Measurements from ENCODE around the gene AMBP. TPM values are rescaled to one million over a fixed set of nuclear protein-coding genes. Genes with fewer than 3 reads are reported as not detected.

AMBP gene
- total RNA-seq, 2 donors from 2014 or later = 53.4 to 307 TPM

DNA sequence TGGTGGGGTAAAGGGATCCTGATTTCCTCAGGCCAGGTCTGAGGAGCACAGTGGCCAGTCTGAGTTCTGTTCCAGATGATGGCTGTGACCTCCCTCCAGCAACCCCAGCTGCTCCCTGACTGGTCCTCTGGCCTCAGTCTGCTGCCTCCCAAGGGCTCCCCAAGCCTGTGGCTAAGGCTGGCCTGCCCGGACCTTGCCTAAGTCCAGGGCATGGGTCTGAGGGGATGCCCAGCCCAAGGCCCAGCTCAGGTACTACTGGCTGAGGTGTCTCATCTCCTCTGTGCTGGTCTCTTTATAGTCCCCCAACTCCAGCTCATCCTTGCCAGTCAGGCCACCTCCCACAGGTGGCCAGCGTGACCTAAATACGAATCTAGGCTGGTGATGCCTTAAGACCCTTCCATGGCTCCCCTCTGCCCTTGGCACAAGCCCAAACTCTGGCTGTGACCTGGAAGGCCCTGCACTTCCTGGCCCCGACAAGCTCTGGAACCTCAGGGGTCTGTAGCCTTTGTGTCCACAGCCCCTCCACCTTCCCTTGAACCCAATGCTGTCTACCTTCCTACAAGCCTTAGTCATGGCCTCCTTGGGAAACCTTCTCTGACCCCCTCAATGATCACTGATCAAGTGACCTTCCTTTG lies 11.2 kb upstream of the AMBP start:
- H3K27ac ChIP-seq = no peak overlapping the region
- H3K4me3 ChIP-seq = no peak overlapping the region
- intact Hi-C loops (cut with DNase I) = no loop called here
- peaks cover 0 to 1% of the 10 kb centered on the region in 2 donors for H3K36me3 ChIP-seq (replicated peaks in 1 of 2; ENCODE audit: insufficient read depth in 1 of 2, low read depth in 2 of 2)
- no peak for DNase-seq
- 87% methylated on average over 3 to 4 of the region's 4 CpGs for WGBS, 2 donors
- H3K27me3 ChIP-seq = no peaks in the 10 kb centered on the region
- TF ChIP-seq POLR2A (IDR thresholded peaks at IDR 0.05) = no peak
- TF ChIP-seq, protein P1, sequence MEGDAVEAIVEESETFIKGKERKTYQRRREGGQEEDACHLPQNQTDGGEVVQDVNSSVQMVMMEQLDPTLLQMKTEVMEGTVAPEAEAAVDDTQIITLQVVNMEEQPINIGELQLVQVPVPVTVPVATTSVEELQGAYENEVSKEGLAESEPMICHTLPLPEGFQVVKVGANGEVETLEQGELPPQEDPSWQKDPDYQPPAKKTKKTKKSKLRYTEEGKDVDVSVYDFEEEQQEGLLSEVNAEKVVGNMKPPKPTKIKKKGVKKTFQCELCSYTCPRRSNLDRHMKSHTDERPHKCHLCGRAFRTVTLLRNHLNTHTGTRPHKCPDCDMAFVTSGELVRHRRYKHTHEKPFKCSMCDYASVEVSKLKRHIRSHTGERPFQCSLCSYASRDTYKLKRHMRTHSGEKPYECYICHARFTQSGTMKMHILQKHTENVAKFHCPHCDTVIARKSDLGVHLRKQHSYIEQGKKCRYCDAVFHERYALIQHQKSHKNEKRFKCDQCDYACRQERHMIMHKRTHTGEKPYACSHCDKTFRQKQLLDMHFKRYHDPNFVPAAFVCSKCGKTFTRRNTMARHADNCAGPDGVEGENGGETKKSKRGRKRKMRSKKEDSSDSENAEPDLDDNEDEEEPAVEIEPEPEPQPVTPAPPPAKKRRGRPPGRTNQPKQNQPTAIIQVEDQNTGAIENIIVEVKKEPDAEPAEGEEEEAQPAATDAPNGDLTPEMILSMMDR (IDR thresholded peaks at IDR 0.05) = no peak
- no peaks in the 10 kb centered on the region for H3K9me3 ChIP-seq
- ATAC-seq = no peak
- no peaks in the 10 kb centered on the region for H3K4me1 ChIP-seq

DNA sequence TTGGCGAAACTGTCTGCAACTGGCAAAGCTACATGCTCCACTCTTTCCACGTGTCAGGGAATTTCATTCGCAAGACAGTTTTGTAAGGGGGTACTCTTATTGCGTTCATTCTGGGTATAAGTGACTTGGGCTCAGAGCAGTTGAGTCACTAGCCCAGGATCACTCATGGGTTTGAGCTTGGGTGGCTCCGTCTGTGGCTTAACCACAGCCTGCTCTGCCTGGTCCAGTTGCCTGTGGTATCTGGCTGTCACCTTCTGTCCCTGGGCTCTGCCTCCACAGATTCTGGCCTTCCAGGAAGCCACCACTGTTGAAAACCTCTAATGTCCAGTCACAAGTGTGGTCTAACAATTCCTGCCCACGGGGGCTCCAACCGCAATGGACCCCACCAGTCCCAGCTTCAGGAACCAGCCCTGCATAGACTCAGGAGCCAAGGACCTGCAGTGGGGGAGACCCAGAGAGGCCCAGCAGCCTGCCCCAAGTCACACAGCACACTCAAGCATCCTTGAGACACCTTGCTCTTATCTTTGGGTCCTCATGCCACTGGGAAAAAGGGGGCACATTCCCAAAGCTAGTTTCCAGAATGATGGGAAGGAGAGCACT lies 10.6 kb upstream of the AMBP start:
- no peaks in the 10 kb centered on the region for H3K4me1 ChIP-seq
- intact Hi-C loops (cut with DNase I) = no loop called here
- TF ChIP-seq, protein P1 (IDR thresholded peaks at IDR 0.05) = no peak
- peak in 1 of 3 donors; percentile 3 for TF ChIP-seq POLR2A (IDR thresholded peaks at IDR 0.05)
- H3K4me3 ChIP-seq = no peak overlapping the region
- ATAC-seq (no peak), DNase-seq (peak in 1 of 4 donors; percentile 5)
- 73 to 78% methylated on average over 7 of the region's 7 CpGs for WGBS, 2 donors
- no peaks in the 10 kb centered on the region for H3K36me3 ChIP-seq (replicated peaks in 1 of 2; ENCODE audit: insufficient read depth in 1 of 2, low read depth in 2 of 2)
- H3K27me3 ChIP-seq = no peaks in the 10 kb centered on the region
- H3K27ac ChIP-seq = no peak overlapping the region
- no peaks in the 10 kb centered on the region for H3K9me3 ChIP-seq

DNA sequence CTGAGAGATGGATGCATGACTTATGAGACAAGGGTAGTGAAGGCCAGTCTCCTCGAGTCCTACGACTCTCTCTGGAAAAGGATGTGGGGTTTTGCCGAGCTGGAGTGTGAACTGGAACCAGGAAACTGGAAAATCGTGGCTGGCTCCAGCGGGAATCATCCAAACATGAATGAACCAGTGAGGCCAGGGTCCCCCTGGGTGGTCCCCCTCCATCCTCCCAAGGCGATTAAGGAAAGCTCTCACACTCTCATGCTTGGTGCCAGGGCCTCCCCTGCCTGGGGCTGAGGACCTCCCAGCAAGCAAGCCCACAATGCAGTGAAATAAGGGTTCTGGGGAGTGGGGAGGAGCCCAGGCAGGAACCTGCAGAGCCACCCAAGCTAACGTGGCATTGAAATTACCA lies 9.6 kb upstream of the AMBP start:
- WGBS, 2 donors = 68 to 69% methylated on average over 7 of the region's 7 CpGs
- DNase-seq (no peak), ATAC-seq (no peak)
- intact Hi-C loops (cut with DNase I) = no loop called here
- Histone ChIP-seq H3K4me1 (peaks cover 4% of the 10 kb centered on the region), H3K27me3 (no peaks in the 10 kb centered on the region), H3K4me3 (no peak overlapping the region), H3K36me3 (replicated peaks in 1 of 2; ENCODE audit: insufficient read depth in 1 of 2, low read depth in 2 of 2) (no peaks in the 10 kb centered on the region), H3K27ac (no peak overlapping the region), H3K9me3 (no peaks in the 10 kb centered on the region)
- no peak for TF ChIP-seq POLR2A (IDR thresholded peaks at IDR 0.05)
- TF ChIP-seq, protein P1 (IDR thresholded peaks at IDR 0.05) = no peak

DNA sequence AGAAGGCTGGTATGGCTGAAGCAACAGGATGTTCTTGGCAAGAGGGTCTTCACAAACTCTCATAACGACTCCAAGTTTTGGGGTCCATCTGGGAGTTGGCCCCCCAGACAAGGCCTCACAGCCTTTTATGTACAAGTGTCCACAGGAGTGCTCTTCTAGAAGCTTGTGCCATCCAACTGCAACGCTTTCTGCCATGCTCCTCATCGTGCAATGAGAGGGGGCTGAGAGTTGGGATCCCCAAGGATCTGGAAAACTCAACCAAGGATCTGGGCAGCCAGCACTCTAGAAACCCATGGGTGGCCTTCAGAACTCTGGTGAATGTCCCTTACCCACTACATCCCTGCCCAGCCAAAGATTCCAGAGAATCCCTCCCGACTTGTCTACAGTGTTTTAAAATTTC lies 8.5 kb upstream of the AMBP start:
- no peaks in the 10 kb centered on the region for H3K36me3 ChIP-seq (replicated peaks in 1 of 2; ENCODE audit: insufficient read depth in 1 of 2, low read depth in 2 of 2)
- DNase-seq (no peak), ATAC-seq (no peak)
- TF ChIP-seq POLR2A (IDR thresholded peaks at IDR 0.05) = no peak
- TF ChIP-seq, protein P1 (IDR thresholded peaks at IDR 0.05) = no peak
- H3K4me1 ChIP-seq = peaks cover 15% of the 10 kb centered on the region
- H3K9me3 ChIP-seq = no peaks in the 10 kb centered on the region
- no peak overlapping the region for H3K4me3 ChIP-seq
- WGBS, 2 donors = 81 to 85% methylated on average over 4 of the region's 4 CpGs
- no peaks in the 10 kb centered on the region for H3K27me3 ChIP-seq
- no peak overlapping the region for H3K27ac ChIP-seq
- intact Hi-C loops (cut with DNase I) = no loop called here

DNA sequence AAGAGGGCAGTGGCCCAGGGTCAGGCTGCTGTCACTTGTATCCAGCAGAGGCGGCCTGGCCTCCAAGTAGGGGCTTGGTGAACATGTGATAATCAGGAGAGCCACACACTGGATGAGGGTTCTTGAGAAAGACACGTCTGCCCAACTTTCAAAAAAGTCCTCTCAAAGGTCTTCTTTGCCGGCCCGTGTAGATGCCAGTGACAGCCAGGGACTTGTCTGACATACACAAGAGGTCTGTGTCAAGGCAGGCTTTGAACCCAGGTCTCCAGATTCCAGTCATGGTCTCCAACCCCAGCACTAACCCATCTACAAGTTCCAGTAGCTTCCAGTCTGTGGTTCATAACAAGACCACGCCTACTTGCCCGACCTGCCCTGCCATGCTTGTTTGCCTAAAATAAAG lies 7.9 kb upstream of the AMBP start:
- Histone ChIP-seq H3K4me3 (no peak overlapping the region), H3K9me3 (no peaks in the 10 kb centered on the region), H3K27ac (no peak overlapping the region), H3K36me3 (replicated peaks in 1 of 2; ENCODE audit: insufficient read depth in 1 of 2, low read depth in 2 of 2) (no peaks in the 10 kb centered on the region), H3K27me3 (no peaks in the 10 kb centered on the region), H3K4me1 (peaks cover 21% of the 10 kb centered on the region)
- intact Hi-C loops (cut with DNase I) = no loop called here
- no peak for TF ChIP-seq POLR2A (IDR thresholded peaks at IDR 0.05)
- TF ChIP-seq, protein P1 (IDR thresholded peaks at IDR 0.05) = no peak
- ATAC-seq (no peak), DNase-seq (no peak)
- 81 to 88% methylated on average over 6 of the region's 6 CpGs for WGBS, 2 donors
